NCI-H1105 treated with DMSO at 0.1 percent for 48 hours (cell line): ENCODE data around the gene ZNF664.

ENCODE experiments used
- DNase-seq: peaks from one replicate; lab custom pipeline; 2025; lab: John Stamatoyannopoulos, UW

The ZNF664 gene

DNA sequence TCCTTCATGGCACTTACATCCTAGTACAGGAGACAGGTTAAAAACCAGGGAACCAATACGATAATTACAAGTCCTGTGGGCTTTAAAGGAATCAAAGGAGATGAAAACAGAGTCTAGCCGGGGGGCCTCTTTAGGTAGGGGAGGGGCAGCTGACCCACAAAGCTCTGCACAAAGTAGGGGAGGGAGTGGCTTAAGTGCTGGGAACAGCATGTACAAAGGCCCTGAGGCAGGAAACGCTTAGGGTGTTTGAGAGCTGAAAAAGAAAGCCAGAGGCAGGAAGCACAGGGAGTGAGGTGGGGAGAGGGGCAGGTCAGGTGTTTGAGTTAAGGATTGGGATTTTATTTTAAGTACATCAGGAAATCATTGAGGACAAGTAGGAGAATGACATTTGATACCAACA is 37.7 kb downstream of the ZNF664 start:
- DNase-seq = no peak

DNA sequence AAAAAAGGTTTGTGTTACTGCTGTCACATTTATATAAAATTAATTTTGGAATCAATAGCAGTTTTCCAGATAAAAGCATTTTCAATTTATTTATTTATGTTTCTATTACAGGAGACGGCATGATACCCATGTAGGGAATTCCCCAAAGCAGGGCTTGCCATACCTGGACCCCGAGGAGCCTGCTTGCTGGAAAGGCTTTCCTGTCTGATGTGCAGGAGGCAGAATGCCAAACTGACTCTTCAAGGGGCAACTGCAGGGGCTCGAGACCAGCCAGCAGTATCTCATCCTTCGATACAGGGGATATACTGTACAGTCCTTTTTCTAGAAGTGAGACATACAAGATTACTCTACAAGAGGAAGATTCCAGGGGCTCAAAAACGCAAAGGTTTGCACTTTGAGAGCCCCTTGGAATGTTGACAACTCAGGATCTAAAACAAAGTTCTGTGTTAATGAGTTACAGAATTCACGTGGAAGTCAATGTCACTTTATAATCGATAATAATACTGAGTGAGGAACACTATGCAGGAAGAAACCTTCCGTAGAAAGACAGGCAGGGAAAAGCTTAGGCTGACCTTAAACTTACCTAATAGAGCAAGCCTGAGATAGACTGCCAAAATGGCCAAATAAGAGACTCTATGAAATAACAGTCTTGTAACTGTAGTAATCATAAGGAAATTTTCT is 38.6 kb downstream of the ZNF664 start:
- no peak for DNase-seq

DNA sequence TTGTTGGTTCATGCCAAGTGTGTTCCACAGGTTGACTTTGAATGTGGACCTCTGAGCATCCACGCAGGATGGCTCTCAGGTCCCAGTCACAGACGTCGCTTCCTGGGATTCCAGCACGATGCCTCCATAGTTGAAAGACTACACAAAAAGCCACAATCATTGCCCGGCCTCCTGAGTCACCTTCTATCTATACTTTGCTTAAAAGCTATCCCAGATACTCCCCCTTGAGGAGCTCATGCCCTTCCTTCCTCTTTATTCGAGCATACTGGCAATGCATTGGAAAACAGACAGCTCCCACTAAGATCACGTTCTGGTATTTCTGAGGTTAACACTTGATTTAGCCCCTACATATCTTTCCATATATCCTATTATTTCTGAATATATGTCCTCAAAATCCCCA is 40.1 kb downstream of the ZNF664 start:
- no peak for DNase-seq

DNA sequence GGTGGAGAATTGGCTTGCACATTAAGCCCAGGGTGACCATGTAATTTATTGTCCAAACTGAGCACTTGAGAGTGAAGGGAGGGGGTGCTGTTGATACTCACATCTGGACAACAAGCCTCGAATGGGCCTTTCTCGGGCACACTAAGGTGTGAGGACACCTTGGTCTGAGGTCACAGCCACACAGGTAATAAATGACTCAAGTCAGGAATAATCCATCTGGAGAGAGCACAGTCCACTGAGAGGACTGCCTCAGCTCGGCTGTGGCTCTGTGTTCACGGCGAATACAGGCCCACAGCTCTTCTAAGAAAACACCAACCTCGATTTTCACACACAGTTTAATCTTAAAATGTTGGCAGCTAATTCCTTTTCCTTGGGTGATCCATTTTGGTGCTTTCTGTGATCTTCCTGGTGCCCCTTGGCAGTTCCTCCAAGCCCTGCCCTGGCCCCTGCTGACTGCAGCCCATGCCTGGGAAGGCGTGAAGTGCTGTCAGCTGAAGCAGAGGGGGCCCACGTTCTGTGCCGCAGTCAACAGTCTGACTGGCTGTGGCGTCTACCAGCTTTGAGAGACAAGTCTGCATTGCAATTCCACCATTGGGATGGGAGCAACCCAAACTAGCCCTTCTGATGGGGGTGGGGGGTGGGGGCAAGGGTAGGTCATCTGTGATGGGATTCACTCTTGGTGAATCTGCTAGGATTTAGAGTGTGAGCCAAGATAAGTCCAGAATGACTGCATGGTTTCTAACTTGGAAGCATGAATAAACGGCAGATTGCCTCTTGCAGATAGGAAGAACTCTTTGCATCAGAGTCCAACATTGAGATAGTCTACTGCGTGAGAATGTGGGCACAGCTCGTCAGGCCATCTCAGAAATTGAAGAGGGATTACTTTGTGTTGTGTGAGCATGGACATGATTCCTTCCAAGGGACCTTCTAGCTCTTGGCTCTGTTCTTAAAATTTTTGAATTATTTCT is 42.8 kb downstream of the ZNF664 start:
- DNase-seq = no peak

DNA sequence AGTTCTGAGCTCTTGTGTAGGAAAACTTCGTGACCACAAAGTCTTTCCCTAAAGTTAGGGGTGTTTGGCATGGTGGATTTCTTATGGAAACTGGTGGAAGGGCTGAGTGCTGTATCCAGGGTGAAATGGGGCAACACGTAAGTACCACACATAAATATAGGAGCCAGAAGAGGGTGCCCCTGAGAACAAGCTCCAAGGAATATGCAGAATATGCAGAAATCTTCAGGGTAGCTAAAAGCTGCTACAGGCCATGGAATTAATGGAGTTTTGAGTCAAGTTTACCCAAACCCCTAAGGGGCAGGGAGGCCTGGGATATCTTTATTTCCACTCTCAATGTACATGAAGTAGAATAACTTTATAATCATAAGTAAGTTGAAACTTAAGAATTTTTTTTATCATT is 44.0 kb downstream of the ZNF664 start:
- DNase-seq = no peak

DNA sequence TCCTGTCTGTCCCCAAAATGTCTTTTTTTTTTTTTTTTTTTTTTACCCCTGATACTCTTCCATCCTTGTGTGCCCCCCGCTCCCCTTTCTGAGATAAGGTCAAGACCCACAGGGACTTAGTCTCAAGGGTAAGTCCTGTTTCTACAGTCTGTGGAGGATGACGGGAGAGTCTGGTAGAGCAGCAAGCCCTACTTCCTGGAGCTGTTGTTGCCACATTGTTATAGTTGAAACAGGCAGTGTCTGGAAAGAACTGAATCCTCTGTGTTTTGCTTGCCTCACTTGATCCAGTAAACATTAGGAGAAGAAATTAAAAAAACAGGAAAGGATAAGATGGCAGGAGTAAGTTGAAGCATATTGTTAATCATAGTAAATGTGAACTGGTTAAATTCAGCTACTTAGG is 45.5 kb downstream of the ZNF664 start:
- no peak for DNase-seq

DNA sequence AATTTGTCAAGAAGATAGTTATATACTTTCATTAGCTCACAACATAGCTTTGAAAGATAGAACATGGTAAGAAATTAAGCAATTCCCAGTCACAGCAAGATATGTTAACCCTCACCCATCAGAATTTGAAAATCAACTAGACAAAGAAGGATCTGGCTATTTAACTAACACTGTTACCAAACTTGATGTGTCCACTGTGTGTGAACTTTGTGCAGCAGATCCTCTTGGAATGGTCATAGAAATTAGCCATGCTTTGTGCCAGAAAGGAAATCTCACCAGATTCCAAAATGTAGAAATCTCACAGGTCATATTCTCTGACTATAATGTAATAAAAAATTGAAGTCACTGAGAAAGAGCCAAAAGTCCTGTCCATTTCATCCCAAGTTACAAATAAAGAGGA is 46.1 kb downstream of the ZNF664 start:
- no peak for DNase-seq

DNA sequence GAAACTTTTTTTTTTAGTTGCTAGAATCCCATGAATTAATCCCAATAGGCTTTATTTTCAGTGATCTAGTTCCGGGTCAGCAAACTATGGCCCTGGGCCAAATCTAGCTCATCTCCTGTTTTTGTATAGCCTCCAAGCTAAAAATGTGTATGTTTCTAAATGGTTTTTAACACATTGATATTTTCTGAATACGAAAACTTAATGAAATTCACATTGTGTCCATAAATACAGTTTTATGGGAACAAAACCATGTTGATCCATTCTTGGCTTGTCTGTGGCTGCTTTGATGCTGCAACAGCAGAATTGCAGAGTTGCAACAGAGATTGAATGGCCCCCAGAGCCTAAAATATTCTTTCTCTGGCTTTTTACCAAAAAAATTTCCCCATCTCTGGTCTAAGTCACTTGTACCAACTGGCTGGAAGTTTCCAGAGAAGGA is 47.5 kb downstream of the ZNF664 start:
- DNase-seq = no peak

DNA sequence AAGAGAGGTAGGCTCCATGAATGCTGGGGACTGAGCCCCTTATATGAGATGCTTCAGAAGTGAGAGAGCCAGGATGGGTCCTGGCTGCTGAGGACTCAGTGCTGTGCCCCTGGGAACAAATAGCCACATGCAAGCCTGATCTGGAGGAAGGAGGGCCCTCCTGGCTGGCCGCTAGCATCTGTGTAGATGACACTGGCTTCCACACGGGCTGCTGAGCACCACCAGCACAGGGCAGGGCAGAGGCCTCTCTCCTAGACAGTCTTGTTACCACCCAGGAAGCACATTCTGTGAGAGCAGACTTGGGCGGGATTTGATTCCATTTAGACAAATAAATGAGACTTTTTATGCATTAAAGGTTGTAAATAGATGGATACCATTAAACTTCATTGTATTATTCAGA is 48.0 kb downstream of the ZNF664 start:
- DNase-seq = no peak

DNA sequence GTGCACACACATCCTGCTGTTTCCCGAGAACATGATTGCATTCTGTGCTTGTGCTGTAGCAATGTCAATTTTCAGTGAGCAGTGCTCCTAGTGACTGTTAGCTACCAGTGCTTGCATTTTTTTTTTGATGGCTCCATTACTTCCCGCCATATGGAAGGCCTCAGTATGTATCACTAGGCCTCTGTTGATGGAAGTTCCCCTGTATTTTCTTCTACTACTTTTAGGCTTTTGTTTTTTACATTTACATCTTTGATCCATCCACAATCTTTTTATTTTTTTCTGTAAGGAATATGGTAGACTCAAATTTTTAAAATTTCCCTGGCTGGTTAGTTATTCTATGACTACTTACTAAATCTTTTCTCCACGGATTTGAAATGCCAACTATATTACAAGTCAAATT is 49.1 kb downstream of the ZNF664 start:
- DNase-seq = no peak

DNA sequence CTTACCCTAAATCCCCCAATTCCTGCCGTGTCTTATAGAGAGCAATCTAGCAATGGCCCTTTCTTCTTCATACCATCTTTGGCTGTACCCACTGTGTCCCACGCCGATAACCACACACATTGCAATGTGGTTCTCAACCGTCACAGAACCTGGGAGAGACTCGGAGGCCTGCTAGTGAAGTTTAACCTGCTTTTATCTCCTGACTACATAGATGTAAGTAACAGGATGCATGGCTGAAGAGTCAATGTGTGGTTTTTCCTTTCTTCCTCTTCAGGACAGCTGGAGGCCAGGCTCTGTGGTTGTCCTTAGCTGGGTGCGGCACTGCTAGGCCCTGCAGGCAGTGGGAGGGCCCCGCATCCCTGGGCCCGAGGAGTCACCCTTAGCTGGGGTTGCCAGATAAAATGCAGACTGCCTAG is 51.3 kb downstream of the ZNF664 start:
- DNase-seq = no peak

DNA sequence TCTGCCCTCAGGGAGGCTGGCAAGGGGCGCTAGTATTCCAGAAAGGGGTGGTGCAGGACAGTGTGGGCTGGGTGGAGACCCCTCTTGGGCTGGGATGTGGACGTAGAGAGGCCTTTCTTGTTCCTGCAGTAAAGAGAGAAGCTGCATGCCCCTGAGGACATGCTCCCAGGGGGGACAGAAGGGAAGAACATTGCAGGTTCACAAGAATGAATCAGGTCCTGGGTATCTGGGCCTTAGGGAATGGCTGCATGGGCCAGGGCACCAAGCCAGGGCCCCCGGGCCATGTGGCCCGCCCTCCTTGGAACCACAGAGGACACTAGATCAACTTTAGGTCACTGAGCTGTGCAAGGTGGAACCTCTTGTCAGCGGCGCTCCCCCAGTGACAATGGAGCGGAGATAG is 51.8 kb downstream of the ZNF664 start:
- no peak for DNase-seq

DNA sequence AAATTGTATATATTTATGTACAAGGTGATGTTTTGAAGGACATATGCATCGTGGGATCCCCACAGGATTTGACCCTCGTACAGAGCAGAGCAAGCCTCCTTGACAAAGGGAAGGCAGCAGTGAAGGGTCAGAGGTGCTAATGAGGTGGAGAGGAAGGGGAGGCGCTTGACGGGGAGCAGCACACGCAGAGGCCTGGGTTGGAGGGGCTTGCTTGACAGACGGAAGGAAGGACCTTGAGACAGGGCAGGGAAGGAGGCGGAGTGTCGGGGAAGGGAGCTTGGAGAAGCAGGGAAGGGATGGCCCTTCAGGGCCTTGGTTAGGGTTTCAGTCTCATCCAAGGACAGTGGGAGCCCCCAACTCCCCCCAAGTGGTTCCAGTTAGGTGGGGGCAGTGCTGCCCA is 52.6 kb downstream of the ZNF664 start:
- no peak for DNase-seq

DNA sequence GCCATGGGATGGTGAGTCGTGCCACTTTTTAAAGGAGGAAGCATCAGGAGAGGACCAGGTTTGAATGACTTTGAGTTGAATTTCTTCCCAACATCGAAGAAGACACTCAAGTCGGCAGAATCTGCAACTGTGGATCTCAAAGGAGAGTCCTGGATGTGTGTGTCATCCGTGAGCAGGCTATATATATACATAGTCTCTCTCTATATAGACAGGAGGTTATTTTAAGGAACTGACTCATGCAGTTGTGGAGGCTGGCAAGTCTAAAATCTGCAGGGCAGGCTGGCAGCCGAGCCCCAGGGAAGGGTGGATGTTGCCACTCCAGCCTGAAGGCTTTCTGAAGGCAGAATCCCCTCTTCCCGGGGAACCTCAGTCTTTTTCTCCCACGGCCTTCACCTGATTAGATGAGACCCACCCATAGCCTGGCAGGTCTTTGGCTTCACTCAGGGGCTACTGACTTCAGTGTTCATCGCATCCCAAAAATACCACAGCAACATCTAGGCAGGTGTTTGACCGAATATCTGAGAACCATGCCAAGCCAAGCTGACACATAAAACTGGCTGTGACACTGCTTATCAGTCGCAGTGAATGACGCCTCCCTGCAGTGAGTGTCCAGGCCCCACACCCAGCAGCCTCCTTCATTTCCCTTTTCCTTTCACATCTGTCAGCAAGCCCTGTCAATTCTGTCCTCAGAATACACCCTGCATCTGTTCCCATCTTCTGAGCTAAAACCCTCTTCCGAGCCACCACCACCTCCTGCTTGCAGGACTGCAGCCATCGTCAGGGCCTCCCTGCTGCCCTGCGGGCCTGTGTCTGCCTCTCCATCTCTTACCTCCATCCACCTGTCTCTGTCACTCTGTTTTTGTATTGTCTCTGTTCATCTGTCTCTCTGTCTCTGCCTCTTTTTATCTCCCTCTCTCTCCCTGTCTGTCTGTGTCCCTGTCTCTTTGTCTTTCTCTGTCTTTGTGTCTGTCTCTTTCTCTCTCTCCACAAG is 54.0 kb downstream of the ZNF664 start:
- DNase-seq = no peak

DNA sequence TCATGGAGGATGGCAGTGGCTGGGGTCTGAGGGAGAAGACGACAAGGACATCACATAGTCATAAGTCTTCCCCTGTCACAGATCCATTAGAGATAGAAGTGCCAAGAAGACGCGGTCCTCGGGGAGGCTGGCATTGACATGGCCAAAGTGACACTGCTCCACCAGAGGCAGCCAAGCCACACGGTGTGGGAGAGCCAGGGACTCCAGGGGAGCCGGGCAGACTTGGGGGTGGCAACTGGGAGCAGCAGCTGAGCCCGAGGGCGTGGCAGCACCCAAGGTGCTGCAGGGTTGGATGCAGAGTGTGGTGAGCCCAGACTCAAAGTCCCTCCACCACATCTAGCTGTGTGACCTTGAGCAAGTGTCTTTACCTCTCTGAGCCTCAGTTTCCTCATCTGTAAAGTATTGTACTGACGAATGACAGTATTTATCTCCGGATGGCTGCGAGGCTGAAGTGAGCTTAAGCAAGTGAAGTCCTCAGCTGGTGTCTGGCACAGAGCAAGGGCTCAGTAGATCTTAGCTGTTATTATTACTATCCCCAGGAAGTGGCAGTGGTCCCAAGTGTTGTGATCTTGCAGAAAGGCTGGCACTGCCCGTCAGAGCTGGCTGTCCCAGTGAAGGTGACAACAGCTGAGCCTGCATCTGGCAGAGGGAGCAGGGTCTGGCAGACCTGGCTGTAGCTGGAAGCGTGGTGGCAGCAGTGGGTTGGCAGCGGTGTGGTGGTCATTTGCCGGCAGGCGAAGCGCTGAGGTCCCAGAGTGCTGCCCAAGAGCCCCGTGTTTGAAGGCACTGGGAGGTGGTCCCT is 54.9 kb downstream of the ZNF664 start:
- no peak for DNase-seq

DNA sequence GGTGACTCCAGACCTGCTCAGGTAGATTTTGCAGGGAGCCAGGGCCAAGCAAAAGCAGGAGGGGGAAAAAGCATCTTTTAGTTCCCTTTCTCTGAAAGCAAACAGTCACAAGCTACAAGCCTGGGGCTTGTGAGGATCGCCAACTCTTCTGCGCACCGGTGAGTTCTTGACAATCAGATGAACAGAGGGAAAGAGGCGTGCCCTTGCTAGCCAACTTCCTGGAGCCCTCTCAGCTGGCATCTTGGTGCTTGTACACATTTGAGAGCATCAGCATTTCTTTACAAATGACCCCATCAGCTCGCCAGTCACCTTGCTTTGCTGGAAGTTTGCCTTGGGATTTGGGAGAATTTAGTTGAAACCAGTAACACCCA is 55.5 kb downstream of the ZNF664 start:
- no peak for DNase-seq

DNA sequence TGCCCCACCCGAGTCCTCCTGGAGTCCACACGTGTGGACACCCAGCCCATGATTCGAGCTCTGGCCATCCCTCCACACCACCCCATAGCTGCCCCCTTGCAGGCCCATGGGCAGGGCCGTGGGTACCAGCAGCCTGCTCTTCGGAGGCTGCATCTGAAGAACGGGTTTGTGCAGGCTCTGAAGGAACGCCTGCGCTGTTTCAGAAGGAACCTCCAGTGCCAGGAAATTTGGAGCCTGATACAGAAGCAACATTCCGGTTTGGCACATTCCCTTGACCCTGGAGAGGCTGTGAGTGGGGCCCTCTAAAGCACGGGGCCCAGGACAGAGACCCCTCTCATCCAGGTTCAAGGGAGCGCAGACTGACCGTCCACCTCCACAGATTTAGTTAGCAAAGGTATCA is 57.0 kb downstream of the ZNF664 start:
- DNase-seq = no peak

DNA sequence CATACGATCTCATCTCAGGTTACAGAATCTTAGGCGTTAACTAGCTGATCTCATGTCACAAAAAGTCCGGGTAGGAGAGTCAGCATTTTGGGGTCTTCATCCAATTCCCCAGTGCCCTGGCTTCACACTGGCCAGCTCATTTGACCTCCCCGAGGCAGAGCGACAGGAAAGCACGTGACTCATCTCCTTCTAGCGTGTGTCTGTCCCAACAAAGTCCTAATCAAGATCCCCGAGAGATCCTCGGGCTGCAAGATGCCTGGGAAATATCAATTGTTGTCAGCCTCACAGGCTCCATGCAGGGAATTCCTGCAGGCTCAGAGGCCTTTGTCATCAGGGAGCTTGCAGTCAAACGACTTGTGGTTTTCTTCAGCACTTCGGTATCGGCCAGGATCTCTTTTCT is 57.5 kb downstream of the ZNF664 start:
- DNase-seq = no peak

DNA sequence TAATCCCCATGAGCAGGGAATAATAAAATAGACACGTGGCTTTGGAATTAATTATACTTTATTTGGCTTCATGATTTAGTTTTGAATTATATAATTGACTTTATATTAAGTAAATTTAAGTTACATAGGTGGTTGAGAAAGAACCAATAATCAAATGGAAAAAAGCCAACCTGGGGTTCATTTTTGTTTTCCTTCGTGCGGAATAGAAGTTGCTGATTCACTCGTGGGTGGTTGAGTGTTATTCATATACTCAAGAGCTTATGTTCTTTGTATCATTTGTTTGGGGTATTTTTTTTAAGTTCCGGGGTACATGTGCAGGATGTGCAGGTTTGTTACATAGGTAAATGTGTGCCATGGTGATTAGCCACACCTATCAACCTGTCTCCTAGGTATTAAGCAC is 58.0 kb downstream of the ZNF664 start:
- no peak for DNase-seq

DNA sequence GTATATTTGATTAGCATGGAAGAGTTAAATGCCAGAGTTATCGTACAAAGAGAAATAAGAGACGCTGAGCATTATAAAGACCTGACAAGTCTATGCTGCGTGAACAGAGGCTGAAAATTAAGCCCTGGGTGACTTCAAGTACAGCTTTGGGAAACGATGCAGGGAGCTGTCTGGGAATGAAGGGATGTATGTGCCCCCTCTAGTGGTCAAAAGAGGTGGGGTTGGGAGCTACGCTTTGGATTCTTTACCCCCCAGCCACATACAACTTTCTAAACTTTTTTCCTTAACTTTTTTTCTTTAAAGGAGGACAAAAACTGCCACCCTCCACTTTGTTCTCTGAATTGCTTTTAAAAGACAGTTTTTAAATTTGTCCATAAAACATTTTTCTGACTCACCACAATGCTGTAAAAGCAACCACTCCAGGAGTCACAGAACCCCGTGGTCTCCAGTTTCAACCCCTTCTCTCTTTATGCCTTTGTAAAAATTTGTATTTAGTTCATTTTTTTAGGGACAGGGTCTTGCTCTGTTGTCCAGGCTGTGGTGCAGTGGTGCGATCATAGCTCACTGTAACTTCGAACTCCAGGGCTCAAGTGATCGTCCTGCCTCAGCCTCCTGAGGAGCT is 59.4 kb downstream of the ZNF664 start:
- peak; percentile 40 for DNase-seq

DNA sequence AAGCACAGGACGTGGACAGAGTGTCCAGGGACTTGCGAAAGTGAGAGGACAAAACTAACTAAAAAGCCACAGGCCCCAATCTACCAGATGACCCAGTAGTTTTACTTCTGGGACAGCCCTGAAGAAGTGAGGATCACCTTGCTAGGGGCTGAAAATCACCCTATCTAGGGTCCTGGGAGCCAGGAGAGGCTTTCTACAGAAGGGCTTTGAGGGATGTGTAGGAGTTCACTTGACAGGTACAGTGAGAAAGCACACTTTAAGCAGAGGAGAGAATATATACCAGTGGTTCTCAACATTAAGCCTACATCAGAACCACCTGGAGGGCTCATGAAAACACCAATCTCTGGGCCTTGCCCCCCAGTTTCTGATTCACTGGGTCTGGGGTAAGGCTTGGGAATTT is 60.8 kb downstream of the ZNF664 start:
- DNase-seq = no peak
